Colonic mucosa (tissue), 4 donors: ENCODE results near the gene MTHFD1. TPM values are rescaled to one million over a fixed set of nuclear protein-coding genes. Genes with fewer than 3 reads are reported as not detected.
A peak's percentile ranks its signal among the peaks of the same experiment; 100 is the strongest.

Experiments
- DNase-seq: peaks from one replicate; pipeline ENCODE4 v3.0.0-alpha.2; 2020
- H3K27ac ChIP-seq: fragments of 200-600 bp; one replicate; pipeline ENCODE4 v1.8.0; 2021
- H3K27me3 ChIP-seq: fragments of 200-600 bp; one replicate; pipeline ENCODE4 v1.8.0; 2021
- H3K36me3 ChIP-seq: fragments of 200-600 bp; one replicate; pipeline ENCODE4 v1.8.0; 2021
- H3K4me1 ChIP-seq: fragments of 200-600 bp; one replicate; pipeline ENCODE4 v1.8.0; 2021; ENCODE audit warnings: mild to moderate bottlenecking
- H3K4me3 ChIP-seq: fragments of 200-600 bp; one replicate; pipeline ENCODE4 v1.8.0; 2021
- H3K9ac ChIP-seq, 2 donors: one replicate each; pipeline ENCODE4 v1.7.0; 2013; ENCODE audit warnings: control low read depth in 2 of 2, low read depth in 2 of 2, low read length in 2 of 2
- H3K9me3 ChIP-seq: fragments of 200-600 bp; one replicate; pipeline ENCODE4 v1.8.0; 2021
- CTCF ChIP-seq: fragments of 200-600 bp; IDR thresholded peaks from one replicate; pipeline ENCODE4 v1.8.0; 2022; ENCODE audit warnings: antibody characterized with exemption, mild to moderate bottlenecking
- intact Hi-C: fragments of 100-400 bp; cut with DNase I; formaldehyde crosslinking; loops from one replicate; pipeline ENCODE4 v1.14.1; 2022
- total RNA-seq, 2 donors: library from RNA; stranded (reverse); fragmentation: NEBNext Ultra II Directional in 1 of 2; extraction: Animal tissue kit (Norgen Biotek cat#: 25700) in 1 of 2; gene quantifications; one replicate each; pipeline ENCODE4 v1.2.1, GENCODE V29; 2021
- donor health status: healthy.
- donor health status: DM: no; HTN: no; CAD: no.
- donor health status: DM: no; HTN: no; CAD: no.

MTHFD1 gene
- total RNA-seq, 2 donors from 2014 or later = 38.1 to 123 TPM

DNA sequence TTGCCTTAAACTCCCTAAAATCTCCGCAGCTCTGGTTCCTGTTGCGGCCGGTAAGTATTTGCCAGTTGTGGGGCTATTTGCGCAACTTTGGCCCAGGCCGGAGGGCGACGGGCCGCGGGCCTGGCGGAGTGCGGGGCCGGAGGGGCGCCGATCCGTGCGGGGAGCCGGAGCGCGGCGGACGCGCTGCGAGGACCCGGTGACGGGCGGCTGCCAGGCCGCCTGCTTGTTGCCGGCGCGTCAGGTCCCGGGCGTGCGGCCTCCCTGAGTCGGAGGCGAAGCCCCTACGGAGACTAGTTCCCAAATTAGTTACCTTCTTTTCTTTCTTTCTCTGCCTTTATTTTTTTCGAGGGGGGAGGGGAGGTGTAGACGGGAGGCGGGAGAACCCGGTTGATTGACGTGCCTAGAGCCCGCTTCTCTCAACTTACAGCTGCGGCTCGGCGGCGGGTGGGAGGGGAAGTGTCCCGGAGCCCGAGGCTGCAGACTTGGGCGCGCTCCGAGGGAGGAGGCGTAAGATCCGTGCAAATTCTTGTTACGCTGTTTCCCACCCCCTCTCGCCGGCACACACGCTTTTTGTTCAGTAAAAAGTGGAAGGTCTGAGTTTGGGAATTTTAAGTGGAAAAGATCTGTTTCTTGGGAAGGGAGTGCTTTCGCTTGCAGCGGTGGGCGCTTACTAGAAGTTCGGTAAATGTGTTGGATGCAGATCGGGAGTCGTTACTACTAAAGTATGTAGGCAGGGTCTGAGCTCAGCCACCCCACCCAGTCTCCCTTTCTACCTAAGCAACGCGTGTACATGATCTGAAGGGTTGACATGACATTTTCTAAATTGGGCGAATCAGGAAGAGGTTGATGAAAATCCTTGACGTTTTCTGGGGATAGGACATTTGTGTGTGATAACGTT is 117.0 kb downstream of the MTHFD1 start:
- Histone ChIP-seq H3K4me3 (peak overlapping the region; percentile 78), H3K4me1 (peaks cover 42% of the 10 kb centered on the region), H3K27me3 (no peaks in the 10 kb centered on the region), H3K9ac (peak overlapping the region; percentile 97 to 100), H3K27ac (peak overlapping the region; percentile 100), H3K36me3 (no peaks in the 10 kb centered on the region), H3K9me3 (no peaks in the 10 kb centered on the region)
- peak; percentile 92 for DNase-seq
- TF ChIP-seq CTCF = no peak
- intact Hi-C loops = no loop called here

- TF ChIP-seq CTCF = no peak
- peak overlapping the region; percentile 78 for H3K4me3 ChIP-seq
- H3K4me1 ChIP-seq = peaks cover 32% of the 10 kb centered on the region
Observed at GRCh38 chr14:64506721-64507120, 118.6 kb downstream of the MTHFD1 start.

DNA sequence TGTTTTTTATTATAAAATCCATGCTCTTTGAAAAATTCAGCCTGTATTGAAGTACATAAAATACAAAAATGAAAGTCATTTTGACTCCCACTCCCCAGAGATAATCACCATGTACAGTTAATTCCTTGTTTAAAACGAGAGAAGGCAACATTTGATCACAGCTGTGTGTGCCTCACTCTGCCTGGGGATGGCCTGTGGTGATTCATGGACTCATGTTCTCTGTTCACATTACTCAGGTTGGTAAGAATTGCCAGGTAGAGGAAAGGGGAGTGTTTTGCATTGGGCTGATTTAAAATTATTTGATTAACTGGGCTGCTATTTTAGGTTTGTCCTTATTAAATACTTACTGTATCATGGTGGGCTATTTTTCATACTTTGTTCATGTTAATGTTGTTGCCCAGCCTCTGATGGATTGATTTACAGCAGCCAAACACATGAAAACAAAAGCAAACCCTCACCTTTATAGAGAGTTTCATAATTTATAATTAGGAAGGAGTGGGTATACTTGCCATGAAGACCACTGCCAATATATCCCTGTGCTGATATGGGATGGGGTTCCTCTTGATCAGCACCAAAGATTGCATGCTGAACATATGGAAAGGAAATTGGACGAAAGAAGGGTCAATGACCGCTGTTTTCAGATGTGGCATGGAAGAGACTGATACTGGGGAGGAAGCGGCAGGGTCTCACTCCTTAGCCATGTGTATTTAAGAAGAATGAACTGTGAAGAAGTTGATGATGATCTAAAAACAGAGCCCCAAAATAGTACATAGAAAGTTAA is 119.4 kb downstream of the MTHFD1 start:
- no peak for TF ChIP-seq CTCF
- H3K27me3 ChIP-seq = no peaks in the 10 kb centered on the region
- no peak overlapping the region for H3K4me3 ChIP-seq
- H3K36me3 ChIP-seq = no peaks in the 10 kb centered on the region
- no peak overlapping the region for H3K27ac ChIP-seq
- DNase-seq = no peak
- intact Hi-C loops = no loop called here
- peaks cover 26% of the 10 kb centered on the region for H3K4me1 ChIP-seq
- peak overlapping the region in 1 of 2 donors; percentile 48 for H3K9ac ChIP-seq
- H3K9me3 ChIP-seq = no peaks in the 10 kb centered on the region

More at GRCh38 chr14:64506721-64507120, 118.6 kb downstream of the MTHFD1 start:
- Histone ChIP-seq H3K9ac (peak overlapping the region in 1 of 2 donors; percentile 48), H3K27me3 (no peaks in the 10 kb centered on the region), H3K9me3 (no peaks in the 10 kb centered on the region), H3K36me3 (no peaks in the 10 kb centered on the region), H3K27ac (peak overlapping the region; percentile 32)
- intact Hi-C loops = no loop called here
- DNase-seq = no peak

DNA sequence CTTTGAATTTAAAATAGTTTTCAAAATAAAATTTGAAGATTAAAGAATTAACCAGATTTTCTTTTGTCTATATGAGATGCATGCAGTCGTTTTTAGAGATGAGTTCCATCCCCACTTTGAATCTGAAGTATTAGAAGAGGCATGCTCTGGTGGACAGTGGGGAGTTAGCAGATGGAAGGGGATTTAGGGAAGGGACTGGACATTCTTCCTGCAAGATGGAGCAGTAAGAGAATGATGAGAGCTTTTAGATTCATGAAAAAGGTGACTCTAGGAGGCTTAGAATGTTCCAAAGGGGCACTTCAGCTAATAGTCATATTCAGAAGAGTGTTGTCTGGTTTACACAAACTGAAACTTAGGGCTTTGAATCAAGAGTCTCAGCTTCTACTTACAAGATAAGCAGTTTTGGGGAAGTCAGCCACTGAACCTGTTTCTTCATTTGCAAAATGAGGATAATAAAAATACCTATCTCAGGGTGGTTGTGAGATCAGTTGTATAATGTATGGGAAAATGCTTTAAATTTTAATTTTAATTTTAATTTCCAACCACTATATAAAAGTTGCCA is 120.1 kb downstream of the MTHFD1 start:
- Histone ChIP-seq H3K27me3 (no peaks in the 10 kb centered on the region), H3K4me1 (peaks cover 25% of the 10 kb centered on the region), H3K27ac (no peak overlapping the region), H3K9ac (no peak overlapping the region), H3K9me3 (no peaks in the 10 kb centered on the region), H3K36me3 (no peaks in the 10 kb centered on the region), H3K4me3 (no peak overlapping the region)
- TF ChIP-seq CTCF = no peak
- no peak for DNase-seq
- intact Hi-C loops = no loop called here

- Histone ChIP-seq H3K9ac (no peak overlapping the region), H3K4me1 (peaks cover 25% of the 10 kb centered on the region), H3K36me3 (no peaks in the 10 kb centered on the region), H3K27me3 (no peaks in the 10 kb centered on the region), H3K4me3 (no peak overlapping the region), H3K9me3 (no peaks in the 10 kb centered on the region), H3K27ac (no peak overlapping the region)
- intact Hi-C loops = no loop called here
- peak; percentile 40 for DNase-seq
- no peak for TF ChIP-seq CTCF
Observed at GRCh38 chr14:64509036-64509435, 120.9 kb downstream of the MTHFD1 start.
